Right lobe of liver (tissue), 6 donors: Measurements from ENCODE around the gene MCF2L2. TPM values are rescaled to one million over a fixed set of nuclear protein-coding genes. Genes with fewer than 3 reads are reported as not detected.

ENCODE experiments used
- ATAC-seq, 4 donors: fragments of 200-7000 bp; cut with Tn5 transposase; one replicate each; pipeline ENCODE4 v1.9.1; 2020; ENCODE audit warnings: mild to moderate bottlenecking in 4 of 4, moderate library complexity in 4 of 4
- DNase-seq, 3 donors: peaks; one replicate each; pipeline ENCODE4 v3.0.0-alpha.2; 2020
- H3K27ac ChIP-seq, 3 donors: fragments of 200-600 bp; one replicate each; pipeline ENCODE4 v1.8.0; 2022
- H3K27me3 ChIP-seq, 2 donors: fragments of 200-600 bp; one replicate each; pipeline ENCODE4 v1.8.0; 2022
- H3K36me3 ChIP-seq, 4 donors: fragments of 200-600 bp; sonication (generic) in 1 of 4; one replicate each; pipeline versions ENCODE4 v1.5.1 to v1.8.0; 2017 to 2022; ENCODE audit warnings: control low read depth in 1 of 4
- H3K4me1 ChIP-seq, 4 donors: fragments of 200-600 bp; sonication (generic) in 1 of 4; one replicate each; pipeline versions ENCODE4 v1.5.1 to v1.8.0; 2017 to 2022; ENCODE audit warnings: control low read depth in 1 of 4
- H3K4me3 ChIP-seq, 3 donors: fragments of 200-600 bp; one replicate each; pipeline ENCODE4 v1.8.0; 2022
- H3K9me3 ChIP-seq, 4 donors: fragments of 200-600 bp; sonication (generic) in 1 of 4; one replicate each; pipeline versions ENCODE4 v1.5.1 to v1.8.0; 2017 to 2022; ENCODE audit warnings: control low read depth in 1 of 4
- CTCF ChIP-seq, 4 donors: fragments of 200-600 bp in 3 of 4; fragments of 450-650 bp in 1 of 4; IDR thresholded peaks; one replicate each; pipeline versions ENCODE4 v1.5.1 to v1.8.0; 2016 to 2022; ENCODE audit warnings: antibody characterized with exemption in 4 of 4, mild to moderate bottlenecking in 2 of 4
- POLR2A ChIP-seq: fragments of 450-650 bp; IDR thresholded peaks from one replicate; pipeline ENCODE4 v1.6.1; 2017; ENCODE audit warnings: antibody characterized with exemption, mild to moderate bottlenecking
- WGBS: methylation state at CpG from one replicate; pipeline ENCODE4 v1.1.6; 2018; ENCODE audit warnings: low coverage, low lambda C conversion rate; ENCODE audit not compliant: insufficient coverage; ENCODE audit errors: missing lambda C conversion rate; 5-methylcytosine and 5-hydroxymethylcytosine counted together
- intact Hi-C, 2 donors: fragments of 100-400 bp; cut with DNase I; formaldehyde crosslinking; loops; one replicate each; pipeline versions ENCODE4 v1.11.2 to v1.14.1; 2022
- total RNA-seq, 6 experiments: library from RNA; depleted of rRNA in 2 of 6; stranded (reverse); fragments of >200 nt in 2 of 6; fragmentation: NEBNext Ultra II Directional in 3 of 6; extraction: Animal tissue kit (Norgen Biotek cat#: 25700) in 3 of 6; gene quantifications; one replicate each; pipeline versions ENCODE4 v1.1.0 to v1.2.4, GENCODE V29; 2016 to 2023
- donor health status: DM: no; HTN: yes; CAD: no.
- donor health status: DM: no; HTN: no; CAD: no.
- donor health status: DM: no; HTN: no; CAD: no.
- donor health status: DM: no; HTN: yes; CAD: no.
- donor health status: DM: no; HTN: yes; CAD: no.

MCF2L2 gene
- total RNA-seq, 6 experiments from 2014 or later: 0.07 to 0.19 (median 0.17) TPM; not detected in 1

GRCh38 chr3:183300996-183301562 is 127.3 kb downstream of the MCF2L2 start:
- Histone ChIP-seq H3K4me1 (no peaks in the 10 kb centered on the region), H3K4me3 (no peak overlapping the region), H3K9me3 (no peaks in the 10 kb centered on the region), H3K36me3 (no peaks in the 10 kb centered on the region), H3K27ac (no peak overlapping the region), H3K27me3 (no peaks in the 10 kb centered on the region)
- 75% methylated on average over 3 of the region's 6 CpGs for WGBS
- ATAC-seq (no peak), DNase-seq (no peak)
- intact Hi-C loops: no loop called here
- no peak for TF ChIP-seq POLR2A
- no peak for TF ChIP-seq CTCF (IDR thresholded peaks at IDR 0.05)

GRCh38 chr3:183299976-183300375 is 128.4 kb downstream of the MCF2L2 start:
- DNase-seq (no peak), ATAC-seq (no peak)
- no peaks in the 10 kb centered on the region for H3K36me3 ChIP-seq
- TF ChIP-seq POLR2A (no peak), CTCF (IDR thresholded peaks at IDR 0.05) (no peak)
- H3K27ac ChIP-seq: no peak overlapping the region
- WGBS: 83% methylated on average over 1 of the region's 4 CpGs
- no peak overlapping the region for H3K4me3 ChIP-seq
- no peaks in the 10 kb centered on the region for H3K4me1 ChIP-seq
- no peaks in the 10 kb centered on the region for H3K9me3 ChIP-seq
- H3K27me3 ChIP-seq: no peaks in the 10 kb centered on the region
- intact Hi-C loops: no loop called here

- no peak overlapping the region for H3K27ac ChIP-seq
- H3K9me3 ChIP-seq: no peaks in the 10 kb centered on the region
- no peak overlapping the region for H3K4me3 ChIP-seq
- H3K27me3 ChIP-seq: no peaks in the 10 kb centered on the region
- intact Hi-C loops: no loop called here
- DNase-seq (peak in 2 of 3 donors; percentile 51 to 60), ATAC-seq (peak in 3 of 4 donors; percentile 10 to 37 (median 17))
- no peaks in the 10 kb centered on the region for H3K36me3 ChIP-seq
- H3K4me1 ChIP-seq: no peaks in the 10 kb centered on the region
- TF ChIP-seq POLR2A: no peak
- TF ChIP-seq CTCF (IDR thresholded peaks at IDR 0.05): no peak
- WGBS: 61% methylated on average over 3 of the region's 5 CpGs
Observed at GRCh38 chr3:183298701-183299153, 129.7 kb downstream of the MCF2L2 start.

- Histone ChIP-seq H3K27me3 (no peaks in the 10 kb centered on the region), H3K27ac (no peak overlapping the region), H3K4me1 (peaks cover 0 to 2% (median 0%) of the 10 kb centered on the region in 4 donors), H3K4me3 (no peak overlapping the region), H3K36me3 (no peaks in the 10 kb centered on the region), H3K9me3 (no peaks in the 10 kb centered on the region)
- DNase-seq (no peak), ATAC-seq (no peak)
- 83% methylated on average over 5 of the region's 12 CpGs for WGBS
- TF ChIP-seq POLR2A (no peak), CTCF (IDR thresholded peaks at IDR 0.05) (no peak)
- intact Hi-C loops: no loop called here
Observed at GRCh38 chr3:183296944-183297343, 131.5 kb downstream of the MCF2L2 start.
